Activated CD4-positive, alpha-beta T cell treated with anti-CD3 and anti-CD28 coated beads, Interleukin-2, amount 50 U/mL, for 24 hours (primary cell): ENCODE measurements around the gene DDAH2.

Experiments used
- DNase-seq, 2 donors: peaks; one replicate each; pipeline ENCODE4 v3.0.0-alpha.2; 2020; ENCODE audit warnings: low read depth in 1 of 2, low spot score in 1 of 2

DDAH2 gene

DNA sequence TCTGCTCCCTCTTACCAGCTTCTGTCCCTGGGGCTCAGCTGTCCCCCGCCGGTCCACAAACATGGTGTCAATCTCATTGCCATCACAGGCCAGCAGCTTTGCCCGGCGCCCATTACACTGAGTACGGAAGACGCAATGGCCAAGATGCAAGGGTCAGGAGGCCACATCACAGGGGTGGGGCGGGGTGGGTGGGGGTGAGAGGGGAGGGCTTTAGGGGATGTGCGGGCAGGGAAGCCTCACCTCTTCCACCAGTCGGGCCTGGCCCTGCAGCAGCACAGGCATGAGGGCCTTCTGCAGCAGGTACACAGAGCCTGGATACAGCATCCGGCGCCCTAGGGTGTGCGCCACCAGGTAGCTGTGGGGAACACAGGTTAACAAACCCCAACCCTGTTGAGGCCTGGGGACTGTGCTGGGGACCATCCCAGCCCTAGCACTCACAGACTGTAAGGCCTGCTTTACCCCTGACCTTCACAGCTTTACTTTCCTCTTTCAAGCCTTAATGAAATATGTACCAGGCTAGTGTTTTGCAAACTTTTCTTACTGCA lies 37.5 kb downstream of the DDAH2 start:
- DNase-seq, result no peak

DNA sequence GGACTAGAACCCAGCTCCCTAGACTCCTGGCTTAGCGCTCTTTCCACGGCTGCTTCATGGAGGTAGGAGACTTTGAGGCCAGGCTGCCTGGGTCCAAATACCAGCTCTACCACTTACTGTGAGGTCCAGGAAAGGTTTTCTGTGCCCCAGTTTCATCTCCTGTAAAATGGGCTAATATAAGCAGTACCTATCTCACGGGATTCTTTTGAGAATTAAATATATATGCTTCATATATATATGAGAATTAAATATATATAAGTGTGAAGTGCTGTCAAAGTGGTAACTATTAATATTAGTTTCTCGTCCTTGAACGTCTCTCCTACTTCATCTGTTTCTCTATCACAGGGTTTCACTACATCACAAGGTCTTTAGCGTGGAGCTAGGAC lies 38.0 kb downstream of the DDAH2 start:
- no peak for DNase-seq

DNA sequence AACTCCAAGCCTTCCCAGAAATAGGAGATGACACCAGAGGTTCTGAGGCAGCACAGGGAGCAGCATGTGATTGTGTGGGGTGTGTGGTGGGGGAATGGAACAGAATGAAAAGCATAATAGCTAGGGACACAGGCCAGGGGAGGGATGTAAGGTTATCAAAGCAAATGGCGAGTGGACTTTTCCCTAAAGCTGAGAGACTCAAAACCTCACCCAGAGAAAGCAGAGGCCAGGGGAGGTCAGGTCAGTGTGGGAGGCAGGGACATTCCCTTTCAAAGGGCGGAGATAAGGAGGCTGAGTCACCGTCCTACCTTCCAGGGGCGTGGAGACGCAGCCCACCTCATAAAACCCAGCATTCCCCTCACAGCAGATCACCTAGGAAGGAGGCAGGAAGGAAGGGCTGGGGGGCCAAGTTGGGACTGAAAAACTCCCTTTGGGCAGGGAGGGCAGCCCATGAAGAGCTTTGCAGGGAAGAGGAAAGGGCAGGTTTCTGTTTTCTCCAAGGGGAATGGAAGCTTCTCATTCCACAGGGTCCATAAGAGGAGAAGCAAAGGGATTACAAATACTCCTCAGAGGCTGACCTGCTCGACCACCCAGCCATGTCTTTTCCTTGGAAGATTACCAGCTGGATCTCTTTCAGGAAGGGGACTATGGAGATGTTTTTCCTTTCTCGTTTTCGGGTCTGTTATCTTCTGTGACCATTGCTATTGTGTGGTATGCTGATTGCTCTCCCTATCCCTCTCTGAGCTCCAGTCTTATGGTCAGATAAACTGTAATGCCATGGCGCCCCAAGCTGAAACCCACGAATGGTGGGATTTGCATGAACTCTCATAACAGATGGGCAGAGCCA lies 38.6 kb downstream of the DDAH2 start:
- no peak for DNase-seq

DNA sequence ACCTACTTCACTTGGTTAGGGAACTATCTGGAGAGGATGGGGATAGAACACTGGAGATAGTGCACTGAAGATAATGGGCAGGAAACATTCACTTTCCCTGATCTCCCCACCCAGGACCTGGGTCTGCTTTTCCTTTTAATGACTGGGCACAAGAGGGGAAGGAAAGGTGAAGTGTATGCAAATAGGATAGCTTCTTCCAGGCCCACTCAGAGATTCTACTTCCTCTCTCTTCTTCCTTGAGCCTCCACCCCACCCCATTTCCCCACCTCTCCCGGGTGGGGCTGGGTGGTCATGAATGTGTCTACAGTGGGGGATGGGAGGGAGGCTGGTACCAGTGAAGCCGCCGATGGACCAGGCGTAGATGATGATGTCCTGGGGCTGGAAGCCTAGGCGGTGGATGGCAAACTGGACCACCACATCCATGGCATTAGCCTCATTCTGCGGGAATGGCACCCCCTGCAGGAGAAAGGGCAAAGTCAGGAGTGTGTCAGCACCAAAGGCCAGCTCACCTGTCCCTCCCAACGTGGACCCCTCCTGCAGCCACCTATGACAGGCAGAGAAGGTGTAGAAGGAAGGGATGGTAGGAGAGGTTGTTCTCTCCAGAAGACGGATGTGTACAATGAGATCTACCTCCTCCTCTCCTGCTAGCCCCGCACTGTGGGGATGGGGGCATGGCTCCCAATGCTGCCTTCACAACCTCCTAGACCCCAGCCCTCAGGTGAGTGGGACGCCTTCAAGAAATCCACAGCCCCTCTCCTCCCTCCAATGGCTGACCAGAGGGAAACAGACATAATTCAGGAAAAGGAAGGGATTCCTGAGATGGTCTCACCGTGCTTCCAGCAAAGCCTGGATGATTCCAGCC lies 39.6 kb downstream of the DDAH2 start:
- no peak for DNase-seq

DNA sequence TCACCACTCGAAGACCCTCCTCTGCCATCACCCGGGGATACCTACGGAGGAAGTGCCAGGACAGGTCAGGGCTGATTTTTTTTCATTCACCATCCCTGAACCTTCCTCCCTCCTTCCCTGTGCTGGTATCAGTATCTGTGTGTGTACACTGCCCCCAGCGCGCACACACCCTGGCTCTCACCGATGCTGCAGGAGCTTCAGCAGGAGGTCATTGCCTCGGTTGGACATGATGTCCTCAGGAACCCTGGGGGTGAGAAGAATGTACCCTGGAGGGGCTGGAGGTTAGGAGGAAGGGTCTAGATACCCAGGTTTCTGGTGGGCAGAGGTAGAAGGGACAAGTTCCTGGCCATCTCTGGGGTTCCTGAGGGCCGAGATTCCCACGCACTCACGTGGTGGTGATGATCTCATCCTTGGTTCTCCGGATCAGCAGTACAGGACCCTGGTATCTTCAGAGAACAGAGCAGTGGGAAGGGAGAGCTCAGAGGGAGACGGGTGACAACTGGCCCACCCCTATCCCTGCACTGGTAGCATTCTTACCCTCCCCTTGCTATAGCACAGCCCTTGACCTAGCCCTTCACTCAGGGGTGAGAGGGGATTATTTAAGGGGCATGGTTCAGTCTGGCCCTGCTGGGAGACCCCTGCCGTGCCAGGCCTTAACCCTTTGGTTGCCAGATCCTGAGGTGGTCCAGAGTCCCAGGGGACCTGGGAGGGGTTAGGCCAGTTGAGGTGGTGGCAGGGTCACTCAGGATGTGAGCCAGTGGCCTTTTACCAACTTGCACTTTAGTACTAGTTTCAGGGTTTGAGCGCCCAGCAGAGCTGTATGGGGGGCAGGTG lies 41.0 kb downstream of the DDAH2 start:
- no peak for DNase-seq

DNA sequence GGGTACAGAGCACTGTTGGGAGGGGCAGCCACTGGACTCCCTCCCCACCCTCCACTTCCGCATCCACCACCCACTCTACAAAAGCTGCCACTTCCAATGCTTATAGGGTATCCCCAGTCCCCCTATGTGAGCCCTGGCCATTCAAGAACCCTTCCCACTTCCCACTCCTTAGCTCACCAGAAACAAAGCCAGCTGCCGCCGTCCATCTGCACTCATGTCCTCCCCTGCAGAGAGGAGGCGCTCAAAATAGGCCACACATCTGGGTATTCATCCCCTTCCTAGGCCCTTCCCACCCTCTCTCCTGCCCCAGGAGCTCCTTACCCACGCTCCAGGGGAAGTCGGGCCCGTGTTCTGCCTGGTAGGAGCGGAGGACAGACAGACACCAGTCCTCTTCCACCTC lies 41.8 kb downstream of the DDAH2 start:
- no peak for DNase-seq

DNA sequence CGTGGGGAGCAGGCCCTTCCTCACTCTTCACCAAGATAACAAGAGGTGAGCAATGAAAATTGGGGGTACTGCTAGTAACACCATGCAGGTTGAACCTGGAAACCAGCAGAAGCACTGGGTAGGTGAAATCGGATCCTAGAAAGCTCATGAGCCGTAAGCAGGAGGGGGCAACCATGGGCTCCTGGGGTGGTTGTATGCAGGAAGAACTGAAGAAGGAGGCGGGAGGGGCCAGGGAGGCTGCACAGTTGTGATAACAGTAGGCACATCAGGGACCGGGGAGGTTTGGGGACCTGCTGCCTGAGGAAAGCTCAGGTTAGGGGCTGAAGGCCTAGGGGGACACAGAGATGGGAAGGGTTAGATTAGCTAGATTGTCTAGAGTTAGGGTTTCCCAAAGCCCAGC lies 42.6 kb downstream of the DDAH2 start:
- DNase-seq, result no peak

DNA sequence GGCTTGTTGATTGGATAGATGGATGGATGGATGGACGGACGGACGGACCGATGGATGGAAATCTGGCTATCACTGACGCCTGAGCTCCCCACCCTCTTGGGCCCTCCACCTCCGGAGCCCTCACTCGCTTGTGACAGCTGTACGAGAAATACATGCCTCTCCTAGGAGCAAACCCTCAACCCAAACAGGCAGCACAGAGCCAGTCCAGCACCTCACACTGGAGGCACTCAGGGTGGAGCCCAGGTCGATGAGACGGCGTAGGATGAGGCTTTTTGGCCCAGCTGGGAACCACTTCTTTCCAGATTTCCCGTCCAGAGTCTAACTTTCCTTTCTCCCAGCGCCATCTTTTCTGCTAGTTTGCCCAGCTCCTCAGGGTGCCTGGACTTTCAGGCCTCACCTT lies 45.5 kb downstream of the DDAH2 start:
- no peak for DNase-seq

DNA sequence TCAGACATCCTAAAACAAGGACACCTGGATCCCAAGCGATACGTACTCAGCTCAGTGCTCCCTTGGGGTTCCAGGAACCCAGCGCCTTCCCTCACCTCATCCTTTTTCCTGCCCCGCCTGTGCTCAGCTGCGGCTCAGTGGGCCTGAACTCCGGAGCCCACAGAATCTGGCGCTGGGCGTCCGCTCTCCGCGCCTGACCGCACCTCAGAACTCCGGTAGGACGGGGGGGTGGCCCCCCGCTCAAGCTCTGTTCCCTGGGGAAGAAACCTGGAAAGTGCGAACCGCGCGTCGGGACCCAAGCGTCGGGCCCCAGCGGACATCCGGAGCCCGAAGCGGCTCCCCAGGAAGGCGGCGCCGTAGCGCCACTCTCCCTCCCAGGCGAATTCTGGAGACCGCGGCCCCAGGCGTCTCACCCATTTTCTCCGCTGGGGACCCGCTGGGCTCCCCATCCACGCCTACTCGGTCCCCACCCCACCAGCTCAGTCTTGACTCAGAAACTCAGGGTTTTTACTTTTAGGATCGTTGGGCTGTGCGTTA lies 47.9 kb downstream of the DDAH2 start:
- DNase-seq, result no peak

DNA sequence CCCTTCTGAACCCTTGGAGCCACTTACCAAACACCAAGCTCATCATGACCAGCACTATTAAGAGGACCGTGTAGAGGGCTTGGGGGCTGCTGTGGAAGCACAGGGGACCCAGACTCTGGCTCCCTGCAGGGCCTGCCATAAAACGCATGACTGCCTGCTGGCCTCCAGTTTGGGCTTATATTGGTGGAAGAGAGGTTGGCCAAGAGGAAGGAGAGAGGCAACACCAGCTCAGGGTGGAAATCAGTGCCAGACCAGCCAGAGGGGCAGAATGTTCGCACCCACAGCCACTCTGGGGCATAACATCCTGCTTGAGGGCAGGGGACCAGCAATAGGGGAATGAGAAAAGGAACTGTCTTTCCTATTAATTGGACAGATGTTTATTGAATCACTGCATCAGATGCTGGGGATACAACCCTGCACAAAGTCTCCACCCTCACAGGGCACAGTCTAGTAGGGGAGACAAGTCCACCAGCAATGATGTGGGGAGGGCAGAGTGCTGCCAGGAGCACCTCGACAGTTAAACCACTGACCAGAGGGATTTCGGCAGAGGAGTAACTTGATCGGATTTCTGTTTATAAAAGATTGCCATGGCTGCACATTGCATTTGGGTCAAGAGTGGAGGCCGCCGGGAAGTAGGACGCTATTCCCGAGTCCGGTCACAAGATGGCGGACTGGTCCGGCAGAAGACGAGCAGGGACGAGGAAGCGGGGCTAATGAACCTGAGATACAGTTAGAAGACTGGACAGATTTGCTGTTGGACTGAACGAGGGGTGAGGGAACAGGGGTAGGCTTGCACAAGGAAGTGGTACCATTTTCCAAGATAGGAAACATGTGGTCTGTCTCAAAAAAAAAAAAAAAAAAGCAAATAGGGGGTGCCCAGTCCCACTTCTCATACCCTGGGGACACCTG lies 48.6 kb downstream of the DDAH2 start, which contains the start of gene LY6G5C:
LY6G5C (minus strand) TSS at position 842 of the 909 bp plus-strand sequence; CDS start at position 148, 694 bp downstream.
- peak in 1 of 2 donors; percentile 61 for DNase-seq

DNA sequence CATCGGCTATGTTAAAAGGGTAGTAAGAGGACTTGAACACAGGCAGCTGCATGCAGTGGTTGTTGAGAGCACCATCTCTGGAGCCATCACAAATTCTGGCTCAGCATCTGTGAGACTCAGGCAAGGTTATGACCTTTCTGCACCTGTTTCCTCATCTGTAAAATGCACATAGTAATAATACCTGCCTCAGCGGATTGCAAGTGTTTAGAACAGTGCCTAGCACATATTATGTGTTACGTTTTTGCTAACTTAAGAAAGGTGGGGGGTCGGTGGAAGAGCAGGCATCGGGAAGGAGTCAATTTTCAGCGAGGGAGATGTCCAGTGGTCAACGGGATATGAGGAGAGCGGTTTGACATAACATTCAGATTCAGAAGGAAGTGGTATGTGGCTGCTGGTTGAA lies 51.1 kb downstream of the DDAH2 start:
- DNase-seq, result no peak
